ENCODE data around the gene FMO3. TPM values are rescaled to one million over a fixed set of nuclear protein-coding genes. Genes with fewer than 3 reads are reported as not detected.

Gene FMO3
- total and polyA plus RNA-seq, 12 donors = 0.22 to 34.6 (median 12.9) TPM

DNA sequence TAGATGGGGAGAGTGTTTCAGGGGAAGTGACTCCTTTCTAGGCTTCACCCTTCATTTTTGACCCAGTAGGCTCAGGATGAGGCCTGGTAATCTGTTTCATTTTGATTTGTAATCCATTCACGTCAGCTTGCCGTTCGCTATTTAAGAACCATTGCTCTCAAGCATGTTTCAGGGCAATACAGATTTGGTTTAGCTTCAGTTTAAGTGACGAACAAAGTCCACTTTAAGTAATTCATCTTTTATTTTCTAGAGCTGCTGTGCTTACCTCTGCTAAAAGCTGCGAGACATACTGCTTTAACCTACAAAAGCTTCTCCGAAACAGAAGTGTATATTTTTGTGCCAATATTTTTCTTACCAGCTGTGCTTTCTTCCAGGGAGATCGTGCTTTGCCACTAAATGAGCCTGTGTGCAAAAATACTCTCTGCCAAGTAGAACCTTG lies 8.9 kb upstream of the FMO3 start:
- TF ChIP-seq, protein P1, sequence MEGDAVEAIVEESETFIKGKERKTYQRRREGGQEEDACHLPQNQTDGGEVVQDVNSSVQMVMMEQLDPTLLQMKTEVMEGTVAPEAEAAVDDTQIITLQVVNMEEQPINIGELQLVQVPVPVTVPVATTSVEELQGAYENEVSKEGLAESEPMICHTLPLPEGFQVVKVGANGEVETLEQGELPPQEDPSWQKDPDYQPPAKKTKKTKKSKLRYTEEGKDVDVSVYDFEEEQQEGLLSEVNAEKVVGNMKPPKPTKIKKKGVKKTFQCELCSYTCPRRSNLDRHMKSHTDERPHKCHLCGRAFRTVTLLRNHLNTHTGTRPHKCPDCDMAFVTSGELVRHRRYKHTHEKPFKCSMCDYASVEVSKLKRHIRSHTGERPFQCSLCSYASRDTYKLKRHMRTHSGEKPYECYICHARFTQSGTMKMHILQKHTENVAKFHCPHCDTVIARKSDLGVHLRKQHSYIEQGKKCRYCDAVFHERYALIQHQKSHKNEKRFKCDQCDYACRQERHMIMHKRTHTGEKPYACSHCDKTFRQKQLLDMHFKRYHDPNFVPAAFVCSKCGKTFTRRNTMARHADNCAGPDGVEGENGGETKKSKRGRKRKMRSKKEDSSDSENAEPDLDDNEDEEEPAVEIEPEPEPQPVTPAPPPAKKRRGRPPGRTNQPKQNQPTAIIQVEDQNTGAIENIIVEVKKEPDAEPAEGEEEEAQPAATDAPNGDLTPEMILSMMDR (IDR thresholded peaks at IDR 0.05) = no peak
- no peak for TF ChIP-seq POLR2A (IDR thresholded peaks at IDR 0.05)
- WGBS, 4 donors = 80 to 89% (median 86%) methylated on average over 7 of the region's 7 CpGs
- Histone ChIP-seq H3K36me3 (replicated peaks in 1 of 2) (no peaks in the 10 kb centered on the region), H3K9me3 (replicated peaks in 1 of 3) (no peaks in the 10 kb centered on the region), H3K27ac (no peak overlapping the region), H3K4me3 (no peak overlapping the region), H3K27me3 (no peaks in the 10 kb centered on the region), H3K4me1 (replicated peaks in 1 of 2) (peaks cover 0 to 14% of the 10 kb centered on the region in 2 donors)
- intact Hi-C loops (cut with DNase I) = no loop called here
- DNase-seq = no peak

DNA sequence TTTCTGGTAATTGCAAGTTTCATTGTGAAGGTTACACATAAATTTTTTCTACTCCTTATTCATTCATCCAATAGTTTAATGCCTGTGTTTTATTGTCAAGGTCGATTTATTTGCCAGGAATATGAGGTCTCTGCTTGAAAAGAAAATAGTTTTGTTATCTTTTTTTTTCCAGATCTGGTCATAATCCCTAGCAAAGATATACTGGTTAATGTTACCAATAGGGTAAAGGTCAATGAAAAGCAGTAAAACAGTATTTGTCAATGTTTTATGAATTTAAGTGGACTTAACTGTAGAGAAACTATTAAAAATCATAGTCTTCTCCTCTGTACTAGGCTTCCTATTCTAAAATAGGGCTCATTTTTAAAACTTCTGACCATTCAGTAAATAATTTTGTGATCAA lies 8.1 kb upstream of the FMO3 start:
- 27 to 43% (median 35%) methylated on average over 1 of the region's 1 CpG for WGBS, 4 donors
- TF ChIP-seq, protein P1 (IDR thresholded peaks at IDR 0.05) = no peak
- no peak for TF ChIP-seq POLR2A (IDR thresholded peaks at IDR 0.05)
- DNase-seq = no peak

DNA sequence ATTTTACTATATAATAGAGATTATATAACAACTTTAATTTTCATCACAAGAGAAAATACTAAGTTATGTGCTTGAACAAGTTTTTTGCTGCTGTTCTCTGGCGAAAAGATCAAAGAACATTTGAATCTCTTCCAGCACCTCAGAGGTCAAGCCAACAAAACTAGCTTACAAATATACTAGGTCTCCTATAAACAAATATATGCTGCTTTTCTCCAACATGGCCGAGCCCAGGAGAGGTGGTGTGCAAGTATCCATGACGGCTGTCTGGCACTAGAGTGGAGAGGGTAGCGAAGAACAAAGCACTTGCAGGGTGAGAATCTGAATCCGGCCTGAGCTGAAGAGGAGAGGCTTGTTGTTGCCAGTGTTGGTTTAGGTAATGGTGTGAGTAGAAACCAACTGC lies 7.5 kb upstream of the FMO3 start:
- no peak for DNase-seq
- Histone ChIP-seq H3K4me3 (no peak overlapping the region), H3K27ac (no peak overlapping the region), H3K27me3 (no peaks in the 10 kb centered on the region), H3K4me1 (replicated peaks in 1 of 2) (peaks cover 0 to 14% of the 10 kb centered on the region in 2 donors), H3K9me3 (replicated peaks in 1 of 3) (no peaks in the 10 kb centered on the region), H3K36me3 (replicated peaks in 1 of 2) (no peaks in the 10 kb centered on the region)
- intact Hi-C loops (cut with DNase I) = no loop called here
- WGBS, 4 donors = 83 to 90% (median 84%) methylated on average over 5 of the region's 5 CpGs
- TF ChIP-seq, protein P1 (IDR thresholded peaks at IDR 0.05) = no peak
- no peak for TF ChIP-seq POLR2A (IDR thresholded peaks at IDR 0.05)

More for the DNA sequence above, 8.1 kb upstream of the FMO3 start:
- intact Hi-C loops (cut with DNase I) = no loop called here
- H3K4me3 ChIP-seq = no peak overlapping the region
- H3K9me3 ChIP-seq (replicated peaks in 1 of 3) = no peaks in the 10 kb centered on the region
- H3K27me3 ChIP-seq = no peaks in the 10 kb centered on the region
- H3K4me1 ChIP-seq (replicated peaks in 1 of 2) = peaks cover 0 to 14% of the 10 kb centered on the region in 2 donors
- no peaks in the 10 kb centered on the region for H3K36me3 ChIP-seq (replicated peaks in 1 of 2)
- H3K27ac ChIP-seq = no peak overlapping the region

DNA sequence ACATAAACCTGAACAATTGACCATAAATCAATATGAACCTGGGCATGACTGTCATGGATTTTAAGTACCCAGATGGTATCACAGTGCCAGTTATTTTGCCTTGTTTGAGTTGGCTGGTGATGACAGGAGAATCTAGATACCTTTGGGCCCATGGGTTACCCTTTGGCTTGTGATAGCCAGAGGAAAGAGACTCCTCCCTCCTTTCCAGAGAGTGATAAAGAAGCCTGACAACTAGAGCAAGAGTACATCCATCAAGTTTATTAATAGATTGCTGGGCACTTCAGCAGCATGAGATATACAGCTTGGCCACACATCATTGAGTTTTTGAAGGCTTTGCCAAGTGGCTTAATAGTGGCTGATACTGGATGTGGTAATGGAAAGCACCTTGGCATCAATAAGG lies 6.6 kb upstream of the FMO3 start:
- no peak for DNase-seq
- no peaks in the 10 kb centered on the region for H3K9me3 ChIP-seq (replicated peaks in 1 of 3)
- H3K27me3 ChIP-seq = no peaks in the 10 kb centered on the region
- H3K27ac ChIP-seq = no peak overlapping the region
- H3K4me1 ChIP-seq (replicated peaks in 1 of 2) = peaks cover 0 to 14% of the 10 kb centered on the region in 2 donors
- no peaks in the 10 kb centered on the region for H3K36me3 ChIP-seq (replicated peaks in 1 of 2)
- H3K4me3 ChIP-seq = no peak overlapping the region
- intact Hi-C loops (cut with DNase I) = no loop called here
- TF ChIP-seq, protein P1 (IDR thresholded peaks at IDR 0.05) = no peak
- no peak for TF ChIP-seq POLR2A (IDR thresholded peaks at IDR 0.05)

Measured in adrenal gland (tissue), 12 donors.